HepG2 (cell line): Measurements from ENCODE around the gene HS6ST2. TPM values are rescaled to one million over a fixed set of nuclear protein-coding genes. Genes with fewer than 3 reads are reported as not detected.

Experiments used
- ATAD3A ChIP-seq: sonication (generic); formaldehyde crosslinking; IDR thresholded peaks from 2 replicates; pipeline ENCODE4 v1.4.0; 2020; ENCODE audit warnings: missing genetic modification reagents
- CEBPB ChIP-seq: IDR thresholded peaks from 2 replicates; pipeline ENCODE4 v1.6.1; 2011; ENCODE audit warnings: low read depth, low read length, improper control_type of control experiment, borderline replicate concordance
- CENPX ChIP-seq: sonication (generic); formaldehyde crosslinking; IDR thresholded peaks from 2 replicates; pipeline ENCODE4 v1.9.0; 2021; ENCODE audit warnings: mild to moderate bottlenecking, missing genetic modification reagents, moderate library complexity
- CREM ChIP-seq, 2 experiments: sonication (generic) in 1 of 2; formaldehyde crosslinking in 1 of 2; IDR thresholded peaks; 2 replicates each; pipeline versions ENCODE4 v1.4.0 to v1.6.1; 2016 to 2020; ENCODE audit warnings: antibody characterized with exemption in 1 of 2, mild to moderate bottlenecking in 1 of 2, missing genetic modification reagents in 1 of 2
- EEA1 ChIP-seq: sonication (generic); formaldehyde crosslinking; IDR thresholded peaks from 2 replicates; pipeline ENCODE4 v1.5.1; 2020; ENCODE audit warnings: mild to moderate bottlenecking, missing genetic modification reagents, borderline replicate concordance
- FOSL1 ChIP-seq: sonication (generic); formaldehyde crosslinking; IDR thresholded peaks from 2 replicates; pipeline ENCODE4 v1.9.0; 2021; ENCODE audit warnings: missing genetic modification reagents, borderline replicate concordance
- FOXO1 ChIP-seq: sonication (generic); formaldehyde crosslinking; IDR thresholded peaks from 2 replicates; pipeline ENCODE4 v1.4.0; 2020; ENCODE audit warnings: missing genetic modification reagents
- ISL2 ChIP-seq: sonication (generic); formaldehyde crosslinking; IDR thresholded peaks from 2 replicates; pipeline ENCODE4 v1.5.0; 2020; ENCODE audit warnings: missing genetic modification reagents
- KLF16 ChIP-seq, 2 experiments: sonication (generic) in 1 of 2; formaldehyde crosslinking in 1 of 2; IDR thresholded peaks; 2 replicates each; pipeline versions ENCODE4 v1.6.1 to v1.8.0; 2016 to 2023; ENCODE audit warnings: missing genetic modification reagents in 2 of 2, missing compliant biosample characterization in 1 of 2
- PAX8 ChIP-seq: sonication (generic); formaldehyde crosslinking; IDR thresholded peaks from 2 replicates; pipeline ENCODE4 v1.8.0; 2022; ENCODE audit warnings: mild to moderate bottlenecking, missing genetic modification reagents, borderline replicate concordance
- RFX3 ChIP-seq: IDR thresholded peaks from 2 replicates; pipeline ENCODE4 v1.6.1; 2016; ENCODE audit warnings: missing biosample characterization, missing genetic modification reagents
- SMAD9 ChIP-seq: sonication (generic); formaldehyde crosslinking; IDR thresholded peaks from 2 replicates; pipeline ENCODE4 v1.5.1; 2020; ENCODE audit warnings: mild to moderate bottlenecking, missing genetic modification reagents
- SRY ChIP-seq: sonication (generic); formaldehyde crosslinking; IDR thresholded peaks from 2 replicates; pipeline ENCODE4 v1.8.0; 2022; ENCODE audit warnings: mild to moderate bottlenecking, missing genetic modification reagents
- TCF12 ChIP-seq, 2 experiments: fragments of 450-650 bp in 1 of 2; sonication (generic) in 1 of 2; formaldehyde crosslinking in 1 of 2; IDR thresholded peaks; 2 replicates each; pipeline versions ENCODE4 v1.6.1 to v1.8.0; 2017 to 2022; ENCODE audit warnings: antibody characterized with exemption in 1 of 2, mild to moderate bottlenecking in 1 of 2, missing genetic modification reagents in 1 of 2, moderate library complexity in 1 of 2
- ZBTB7A ChIP-seq: sonication (generic); formaldehyde crosslinking; IDR thresholded peaks from 2 replicates; pipeline ENCODE4 v1.8.0; 2022; ENCODE audit warnings: mild to moderate bottlenecking, missing genetic modification reagents
- ZMAT5 ChIP-seq: sonication (generic); formaldehyde crosslinking; IDR thresholded peaks from 2 replicates; pipeline ENCODE4 v1.5.0; 2020; ENCODE audit warnings: mild to moderate bottlenecking, low read depth, missing genetic modification reagents, borderline replicate concordance
- ZMYM2 ChIP-seq: sonication (generic); formaldehyde crosslinking; IDR thresholded peaks from 2 replicates; pipeline ENCODE4 v1.8.0; 2022; ENCODE audit warnings: mild to moderate bottlenecking, missing genetic modification reagents
- ZNF331 ChIP-seq: sonication (generic); formaldehyde crosslinking; IDR thresholded peaks from 2 replicates; pipeline ENCODE4 v1.4.0; 2020; ENCODE audit warnings: missing genetic modification reagents
- ZNF343 ChIP-seq: sonication (generic); formaldehyde crosslinking; IDR thresholded peaks from 2 replicates; pipeline ENCODE4 v1.4.0; 2020; ENCODE audit warnings: mild to moderate bottlenecking, missing genetic modification reagents
- ZNF446 ChIP-seq: sonication (generic); formaldehyde crosslinking; IDR thresholded peaks from 2 replicates; pipeline ENCODE4 v1.5.0; 2020; ENCODE audit warnings: mild to moderate bottlenecking, missing genetic modification reagents
- ZNF530 ChIP-seq: sonication (generic); formaldehyde crosslinking; IDR thresholded peaks from 2 replicates; pipeline ENCODE4 v1.5.0; 2020; ENCODE audit warnings: low read depth, mild to moderate bottlenecking, missing genetic modification reagents
- ZNF563 ChIP-seq: sonication (generic); formaldehyde crosslinking; IDR thresholded peaks from 2 replicates; pipeline ENCODE4 v1.8.0; 2022; ENCODE audit warnings: mild to moderate bottlenecking, moderate library complexity, missing genetic modification reagents
- ZNF569 ChIP-seq: sonication (generic); formaldehyde crosslinking; IDR thresholded peaks from 2 replicates; pipeline ENCODE4 v1.5.0; 2020; ENCODE audit warnings: mild to moderate bottlenecking, missing genetic modification reagents, moderate library complexity, borderline replicate concordance
- ZNF574 ChIP-seq: sonication (generic); formaldehyde crosslinking; IDR thresholded peaks from 2 replicates; pipeline ENCODE4 v1.4.0; 2020; ENCODE audit warnings: missing genetic modification reagents
- ZNF597 ChIP-seq: sonication (generic); formaldehyde crosslinking; IDR thresholded peaks from 2 replicates; pipeline ENCODE4 v1.5.0; 2020; ENCODE audit warnings: missing genetic modification reagents
- ZNF746 ChIP-seq: sonication (generic); formaldehyde crosslinking; IDR thresholded peaks from 2 replicates; pipeline ENCODE4 v1.8.0; 2022; ENCODE audit warnings: mild to moderate bottlenecking, missing genetic modification reagents
- polyA plus RNA-seq, 8 experiments: library from polyadenylated mRNA; depleted of rRNA in 3 of 8; stranded (reverse) in 7 of 8; unstranded in 1 of 8; fragments of >200 nt; fragmentation: Illumina TruSeq in 4 of 8; extraction: Trizol in 4 of 8; gene quantifications; 2 replicates each; pipeline versions ENCODE4 v1.2.1 to v1.2.3, GENCODE V29; 2011 to 2016; ENCODE audit warnings: low read depth in 4 of 8, missing spikeins in 1 of 8, mixed read lengths in 1 of 8; ENCODE audit not compliant: insufficient read depth in 1 of 8
- total RNA-seq, 5 experiments: library from RNA; depleted of rRNA; stranded (reverse); fragments of >200 nt; fragmentation: Illumina TruSeq; extraction: Trizol; gene quantifications; 2 replicates each; pipeline ENCODE4 v1.2.3, GENCODE V29; 2016; ENCODE audit warnings: low read depth in 1 of 5
- TF ChIP-seq, protein P1 (sequence below): sonication (generic); formaldehyde crosslinking; IDR thresholded peaks from 2 replicates; pipeline ENCODE4 v1.4.0; 2020; ENCODE audit warnings: missing genetic modification reagents

Gene HS6ST2
- total and polyA plus RNA-seq, 2 of the 13 experiments (the other 11 are each of a cell fraction or from before 2014, with no cell fraction given): 0.05 TPM; not detected in 1

DNA sequence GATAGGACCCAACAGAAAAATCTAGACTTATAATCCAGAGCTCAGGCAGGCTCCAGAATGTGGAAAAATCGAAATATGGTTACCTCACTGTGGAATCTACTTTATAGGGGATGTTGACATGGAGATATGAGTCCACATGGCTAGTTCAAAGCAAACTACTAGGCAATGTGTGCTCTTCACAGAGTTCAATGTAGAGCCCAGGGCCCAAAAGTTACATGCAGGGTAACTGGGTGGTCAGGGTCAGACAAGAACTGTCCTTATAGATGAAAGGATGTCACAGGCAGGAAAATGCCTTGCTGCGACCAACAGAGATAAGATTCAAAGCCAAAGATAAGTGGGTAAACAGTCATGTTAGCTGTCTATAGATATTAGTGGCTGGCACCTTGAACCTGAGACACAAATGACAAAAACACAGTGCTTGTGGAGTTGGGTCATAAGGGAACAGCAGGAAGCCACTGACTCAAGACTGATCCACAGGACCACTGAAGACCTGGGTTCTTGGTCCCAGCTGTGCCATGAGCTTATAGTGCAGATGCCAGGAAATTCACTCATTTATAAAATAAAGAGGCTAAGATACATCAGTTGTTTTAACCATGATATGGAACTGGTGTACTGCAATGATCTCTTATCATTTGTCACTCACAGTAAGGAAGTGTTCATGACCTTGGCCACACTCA is 367.9 kb downstream of the HS6ST2 start (continued):
- peak; percentile 38; the same call in 1 of the 2 replicates for TF ChIP-seq FOSL1 (CRISPR knock-in tag)
- TF ChIP-seq ISL2 (CRISPR knock-in tag): peak; percentile 99
- no peak for TF ChIP-seq EEA1 (CRISPR knock-in tag)
- TF ChIP-seq ZNF746: peak; percentile 59; the same call in 1 of the 2 replicates
- no peak for TF ChIP-seq ZNF597 (CRISPR knock-in tag)
- TF ChIP-seq KLF16 (CRISPR knock-in tag; IDR thresholded peaks at IDR 0.05): peak in 1 of 2 experiments; percentile 81; a peak in 2 of 4 replicates
- no peak for TF ChIP-seq ZBTB7A
- no peak for TF ChIP-seq PAX8
- TF ChIP-seq CREM (IDR thresholded peaks at IDR 0.05): peak; percentile 98
- TF ChIP-seq CREM (CRISPR knock-in tag; IDR thresholded peaks at IDR 0.05): no peak
- TF ChIP-seq ZNF331 (CRISPR knock-in tag): peak; percentile 84
- peak; percentile 70 for TF ChIP-seq ZNF574 (CRISPR knock-in tag)
- TF ChIP-seq ZNF446 (CRISPR knock-in tag): no peak
- TF ChIP-seq, protein P1, sequence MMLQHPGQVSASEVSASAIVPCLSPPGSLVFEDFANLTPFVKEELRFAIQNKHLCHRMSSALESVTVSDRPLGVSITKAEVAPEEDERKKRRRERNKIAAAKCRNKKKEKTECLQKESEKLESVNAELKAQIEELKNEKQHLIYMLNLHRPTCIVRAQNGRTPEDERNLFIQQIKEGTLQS: peak; percentile 50; the same call in 1 of the 2 replicates
- no peak for TF ChIP-seq ATAD3A (CRISPR knock-in tag)
- no peak for TF ChIP-seq ZNF530 (CRISPR knock-in tag)
- TF ChIP-seq SMAD9 (CRISPR knock-in tag): no peak
- peak; percentile 41; the same call in 1 of the 2 replicates for TF ChIP-seq ZMYM2 (CRISPR knock-in tag)
- peak; percentile 20; the same call in 1 of the 2 replicates for TF ChIP-seq RFX3 (CRISPR knock-in tag)
- peak; percentile 98 for TF ChIP-seq FOXO1 (CRISPR knock-in tag)
- TF ChIP-seq ZNF569 (CRISPR knock-in tag): no peak
- TF ChIP-seq SRY (CRISPR knock-in tag): no peak
- no peak for TF ChIP-seq TCF12 (IDR thresholded peaks at IDR 0.05)
- TF ChIP-seq TCF12 (CRISPR knock-in tag; IDR thresholded peaks at IDR 0.05): peak; percentile 92
- no peak for TF ChIP-seq ZNF563 (CRISPR knock-in tag)
- no peak for TF ChIP-seq ZMAT5
- no peak for TF ChIP-seq ZNF343 (CRISPR knock-in tag)
- no peak for TF ChIP-seq CEBPB
- no peak for TF ChIP-seq CENPX (CRISPR knock-in tag)
